Activated T-helper 2 cell treated with anti-CD3 and anti-CD28 coated beads, Interferon-gamma antibody, Interleukin-2, Interleukin-4, amounts not matched to agents 10 μg/mL and 5 μg/mL and 100 μg/mL, durations not matched to agents 14 hours and 24 hours and 36 hours (primary cell): ENCODE results near the gene RGS14. TPM values are rescaled to one million over a fixed set of nuclear protein-coding genes. Genes with fewer than 3 reads are reported as not detected.
A peak's percentile ranks its signal among the peaks of the same experiment; 100 is the strongest.

Experiments used
- DNase-seq: peaks from one replicate; pipeline ENCODE4 v3.0.0; 2021; ENCODE audit warnings: low spot score
- H3K27ac Mint-ChIP-seq: one replicate; pipeline ENCODE4 v1.8.0; 2021; ENCODE audit warnings: mixed read lengths
- H3K27me3 Mint-ChIP-seq: one replicate; pipeline ENCODE4 v1.8.0; 2021; ENCODE audit warnings: low read depth, mixed read lengths
- H3K36me3 Mint-ChIP-seq: one replicate; pipeline ENCODE4 v1.8.0; 2021; ENCODE audit warnings: low read depth, mixed read lengths
- H3K4me1 Mint-ChIP-seq: one replicate; pipeline ENCODE4 v1.8.0; 2021; ENCODE audit warnings: low read depth, mixed read lengths
- H3K4me3 Mint-ChIP-seq: one replicate; pipeline ENCODE4 v1.8.0; 2021; ENCODE audit warnings: low read depth, mild to moderate bottlenecking, moderate library complexity, mixed read lengths
- H3K9me3 Mint-ChIP-seq: one replicate; pipeline ENCODE4 v1.8.0; 2021; ENCODE audit warnings: mixed read lengths
- intact Hi-C: fragments of 100-400 bp; cut with micrococcal nuclease; formaldehyde crosslinking; loops from one replicate; pipeline ENCODE4 v1.15.1; 2023
- total RNA-seq: library from RNA; stranded (reverse); gene quantifications from 2 replicates; pipeline ENCODE4 v1.2.3, GENCODE V29; 2022

RGS14 gene
- total RNA-seq, 1 donor from 2014 or later: 36.2 TPM

DNA sequence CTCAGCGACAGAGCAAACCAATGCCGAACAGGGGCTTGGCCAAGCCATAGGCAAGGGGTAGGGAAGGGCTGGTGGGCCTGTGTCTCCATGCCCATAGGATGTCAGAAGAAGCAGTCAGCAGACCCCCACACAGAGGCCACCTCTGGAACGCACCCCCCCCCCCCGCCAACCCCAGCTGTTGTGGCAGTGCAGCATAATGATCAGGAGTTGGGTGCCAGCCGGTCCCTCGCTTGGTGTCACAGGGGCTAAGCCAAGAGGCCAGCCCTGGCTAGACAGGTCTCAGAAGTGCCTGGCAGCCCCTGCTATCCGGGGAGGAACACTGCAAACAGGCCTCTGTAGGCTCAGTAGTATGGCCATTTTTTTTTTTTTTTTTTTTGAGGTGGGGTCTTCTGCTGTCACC is 42.3 kb upstream of the RGS14 start:
- DNase-seq: no peak
- no peak overlapping the region for H3K4me3 Mint-ChIP-seq
- H3K4me1 Mint-ChIP-seq: peaks cover 35% of the 10 kb centered on the region

DNA sequence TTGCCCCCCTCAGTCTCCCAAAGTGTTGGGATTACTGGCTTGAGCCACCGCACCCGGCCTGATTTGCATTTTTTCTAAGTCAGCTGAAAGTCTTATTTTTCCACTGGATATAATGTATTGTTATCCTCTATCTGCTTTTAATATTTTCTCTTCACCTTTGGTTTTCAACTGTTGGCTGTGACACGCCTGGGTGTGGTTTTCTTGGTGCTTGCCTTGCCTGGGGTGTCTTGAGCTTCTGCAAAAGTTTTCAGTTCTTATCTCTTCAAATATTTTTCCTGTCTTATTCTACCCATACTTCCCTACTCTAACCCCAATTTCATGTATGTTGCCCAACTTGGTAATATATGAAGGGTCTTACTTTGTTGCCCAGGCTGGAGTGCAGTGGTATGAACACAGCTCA is 41.7 kb upstream of the RGS14 start:
- DNase-seq: no peak
- peaks cover 6% of the 10 kb centered on the region for H3K9me3 Mint-ChIP-seq
- H3K36me3 Mint-ChIP-seq: peaks cover 25% of the 10 kb centered on the region
- peaks cover 30% of the 10 kb centered on the region for H3K4me1 Mint-ChIP-seq
- H3K4me3 Mint-ChIP-seq: peak overlapping the region; percentile 6
- intact Hi-C loops: no loop called here
- peak overlapping the region; percentile 39 for H3K27ac Mint-ChIP-seq
- H3K27me3 Mint-ChIP-seq: no peaks in the 10 kb centered on the region

More for the DNA sequence above, 42.3 kb upstream of the RGS14 start:
- H3K27ac Mint-ChIP-seq: no peak overlapping the region
- H3K9me3 Mint-ChIP-seq: peaks cover 6% of the 10 kb centered on the region
- H3K27me3 Mint-ChIP-seq: no peaks in the 10 kb centered on the region
- H3K36me3 Mint-ChIP-seq: peaks cover 23% of the 10 kb centered on the region
- intact Hi-C loops: no loop called here

DNA sequence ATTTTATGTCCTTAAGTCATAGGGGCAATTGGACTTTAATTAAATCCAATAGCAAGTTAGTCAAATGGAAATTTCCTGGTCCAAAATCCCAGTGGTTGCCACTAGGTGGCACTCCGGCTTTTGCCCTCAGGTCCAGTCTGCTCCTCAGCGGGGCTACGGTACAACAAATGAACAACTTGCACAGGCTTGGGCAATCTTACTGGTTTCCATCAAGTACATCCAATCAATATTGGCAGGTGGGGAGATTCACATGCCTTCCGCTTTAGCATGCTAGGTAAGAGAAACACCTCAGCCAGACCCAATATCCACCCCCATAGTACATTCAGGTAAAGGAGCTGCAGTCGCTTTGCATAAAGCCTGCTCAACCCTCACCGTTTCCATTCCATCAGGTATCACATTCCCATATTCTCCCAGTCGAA is 39.8 kb upstream of the RGS14 start:
- H3K9me3 Mint-ChIP-seq: peaks cover 6% of the 10 kb centered on the region
- H3K4me3 Mint-ChIP-seq: no peak overlapping the region
- intact Hi-C loops: no loop called here
- peaks cover 32% of the 10 kb centered on the region for H3K4me1 Mint-ChIP-seq
- H3K36me3 Mint-ChIP-seq: peaks cover 32% of the 10 kb centered on the region
- H3K27me3 Mint-ChIP-seq: no peaks in the 10 kb centered on the region
- no peak overlapping the region for H3K27ac Mint-ChIP-seq
- DNase-seq: peak; percentile 61

DNA sequence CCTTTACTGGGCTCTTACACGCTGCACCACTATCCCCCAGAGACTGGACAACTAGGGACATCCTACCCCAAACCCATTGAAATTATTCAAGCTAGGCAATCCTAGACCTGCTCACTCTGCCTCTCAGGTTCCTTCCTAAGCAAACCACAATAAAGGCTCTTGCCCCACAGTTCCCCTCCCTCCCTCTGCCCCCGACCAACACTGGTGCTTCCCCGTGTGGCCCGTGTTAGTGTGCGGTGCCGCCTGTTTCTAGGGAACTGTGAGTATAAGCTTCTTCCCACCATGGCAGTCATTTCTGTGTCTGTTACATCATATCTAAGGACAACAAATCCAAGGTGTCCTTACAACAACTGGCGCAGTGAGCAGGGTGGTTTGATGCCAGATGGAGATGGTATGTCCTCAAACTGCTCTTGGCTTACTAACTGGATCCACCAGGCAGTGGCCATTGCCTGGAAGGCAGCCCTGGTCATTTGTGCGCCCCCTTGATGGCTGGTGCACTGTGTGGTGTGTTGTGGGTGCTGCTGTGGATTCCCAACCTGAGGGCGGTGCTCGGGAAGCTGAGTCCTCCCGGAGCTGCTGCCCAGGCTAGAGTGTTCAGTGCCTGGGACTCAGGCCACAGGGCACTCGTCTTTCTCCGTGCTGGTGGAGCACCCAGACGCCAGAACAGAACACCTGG is 37.7 kb upstream of the RGS14 start:
- intact Hi-C loops: no loop called here
- Mint-ChIP-seq H3K27ac (no peak overlapping the region), H3K36me3 (peaks cover 38% of the 10 kb centered on the region), H3K27me3 (no peaks in the 10 kb centered on the region), H3K9me3 (peaks cover 6% of the 10 kb centered on the region), H3K4me3 (no peak overlapping the region), H3K4me1 (peaks cover 34% of the 10 kb centered on the region)
- DNase-seq: no peak

DNA sequence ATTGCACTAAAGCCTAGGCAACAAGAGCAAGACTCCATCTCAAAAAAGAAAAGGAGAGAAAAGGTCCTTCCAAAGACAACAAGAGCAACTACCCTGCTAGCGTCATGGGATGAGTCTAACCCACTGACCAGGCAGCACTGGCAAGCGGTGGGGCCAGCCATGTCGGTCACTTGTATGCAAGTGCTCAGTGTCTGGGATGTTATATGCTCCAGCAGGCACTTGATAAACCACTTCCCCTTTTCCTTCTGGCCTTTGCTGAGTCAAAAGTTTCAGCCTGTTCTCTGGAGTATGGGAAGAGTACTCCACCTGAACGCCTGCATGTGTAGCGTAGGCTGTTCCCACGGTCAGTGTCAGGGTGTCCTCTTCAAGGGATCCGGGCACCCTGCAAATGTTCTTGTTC is 36.8 kb upstream of the RGS14 start:
- H3K4me1 Mint-ChIP-seq: peaks cover 33% of the 10 kb centered on the region
- H3K9me3 Mint-ChIP-seq: peaks cover 6% of the 10 kb centered on the region
- peaks cover 37% of the 10 kb centered on the region for H3K36me3 Mint-ChIP-seq
- intact Hi-C loops: no loop called here
- H3K4me3 Mint-ChIP-seq: no peak overlapping the region
- no peak for DNase-seq
- no peaks in the 10 kb centered on the region for H3K27me3 Mint-ChIP-seq
- no peak overlapping the region for H3K27ac Mint-ChIP-seq

DNA sequence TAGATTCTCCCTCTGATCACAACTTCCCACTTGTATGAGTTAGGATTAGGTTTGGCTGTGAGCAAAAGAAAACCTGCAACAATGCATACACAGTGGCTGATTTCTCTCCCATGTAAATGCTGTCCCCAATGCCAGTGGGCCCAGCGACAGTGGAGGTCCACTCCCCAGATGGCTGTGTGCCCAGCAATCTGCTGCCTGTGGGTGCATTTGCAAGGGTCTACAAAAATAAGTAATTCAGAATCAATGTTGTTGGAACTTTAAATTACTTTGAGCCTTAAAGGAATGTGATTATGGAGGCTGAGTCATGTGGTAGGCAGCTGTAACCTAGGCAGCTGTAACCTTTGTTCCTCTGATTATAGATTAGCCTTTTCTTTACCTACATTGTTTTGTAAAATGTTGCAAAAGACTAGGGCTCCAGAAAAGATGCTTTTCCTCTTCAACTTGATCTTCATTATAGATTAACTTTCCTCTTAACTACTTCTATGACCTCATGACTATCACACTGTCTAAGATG is 31.8 kb upstream of the RGS14 start:
- Mint-ChIP-seq H3K36me3 (peaks cover 28% of the 10 kb centered on the region), H3K27ac (no peak overlapping the region), H3K9me3 (no peaks in the 10 kb centered on the region), H3K4me1 (peaks cover 23% of the 10 kb centered on the region), H3K4me3 (no peak overlapping the region), H3K27me3 (no peaks in the 10 kb centered on the region)
- intact Hi-C loops: no loop called here
- no peak for DNase-seq

DNA sequence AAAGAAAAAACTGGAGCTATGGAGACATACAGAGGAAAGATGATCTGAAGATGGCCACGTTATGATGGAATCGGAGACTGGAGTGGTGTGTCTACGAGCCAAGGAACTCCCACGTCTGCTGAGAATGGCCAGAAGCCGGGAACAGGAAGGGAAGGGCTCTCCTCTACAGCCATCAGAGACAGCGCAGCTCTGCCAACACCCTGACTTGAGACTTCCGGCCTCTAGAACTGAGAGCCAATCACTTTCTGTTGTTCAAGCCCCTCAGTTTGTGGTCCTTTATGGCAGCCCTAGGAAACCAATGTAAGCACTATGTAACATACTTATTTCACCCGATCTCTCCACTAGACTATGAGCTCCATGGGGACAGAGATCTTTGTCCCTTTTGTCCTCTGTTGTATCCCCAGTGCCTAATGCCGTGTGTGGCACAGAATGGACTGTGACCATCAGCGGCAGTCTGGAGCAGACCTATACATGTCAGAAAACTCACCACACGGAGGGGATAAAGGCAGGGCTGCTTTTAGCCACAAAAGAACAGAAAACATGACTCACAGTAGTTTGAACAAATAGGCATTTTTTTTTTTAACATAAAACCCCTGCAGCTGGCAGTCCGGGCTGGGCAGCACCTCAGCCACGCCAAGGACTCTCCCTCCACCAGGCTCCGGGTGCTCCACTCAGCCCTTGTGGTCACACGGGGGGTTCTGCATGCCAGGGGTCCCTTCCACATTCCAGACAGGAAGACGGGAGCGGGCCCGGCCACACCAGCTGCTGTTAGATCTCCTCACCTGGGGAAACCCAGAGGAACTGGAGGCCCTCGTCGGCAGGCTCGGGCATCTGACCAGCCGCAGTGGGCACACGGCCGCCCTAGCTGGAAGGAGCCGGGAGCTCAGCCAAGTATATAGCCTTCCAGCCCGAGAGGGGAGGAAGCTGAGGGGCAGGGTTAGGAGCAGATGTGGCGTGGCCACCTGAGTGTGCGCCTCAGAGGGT is 29.9 kb upstream of the RGS14 start:
- Mint-ChIP-seq H3K4me1 (peaks cover 19% of the 10 kb centered on the region), H3K36me3 (peaks cover 32% of the 10 kb centered on the region), H3K27me3 (no peaks in the 10 kb centered on the region), H3K4me3 (no peak overlapping the region), H3K9me3 (no peaks in the 10 kb centered on the region), H3K27ac (peak overlapping the region; percentile 72)
- DNase-seq: no peak
- intact Hi-C loops: no loop called here

DNA sequence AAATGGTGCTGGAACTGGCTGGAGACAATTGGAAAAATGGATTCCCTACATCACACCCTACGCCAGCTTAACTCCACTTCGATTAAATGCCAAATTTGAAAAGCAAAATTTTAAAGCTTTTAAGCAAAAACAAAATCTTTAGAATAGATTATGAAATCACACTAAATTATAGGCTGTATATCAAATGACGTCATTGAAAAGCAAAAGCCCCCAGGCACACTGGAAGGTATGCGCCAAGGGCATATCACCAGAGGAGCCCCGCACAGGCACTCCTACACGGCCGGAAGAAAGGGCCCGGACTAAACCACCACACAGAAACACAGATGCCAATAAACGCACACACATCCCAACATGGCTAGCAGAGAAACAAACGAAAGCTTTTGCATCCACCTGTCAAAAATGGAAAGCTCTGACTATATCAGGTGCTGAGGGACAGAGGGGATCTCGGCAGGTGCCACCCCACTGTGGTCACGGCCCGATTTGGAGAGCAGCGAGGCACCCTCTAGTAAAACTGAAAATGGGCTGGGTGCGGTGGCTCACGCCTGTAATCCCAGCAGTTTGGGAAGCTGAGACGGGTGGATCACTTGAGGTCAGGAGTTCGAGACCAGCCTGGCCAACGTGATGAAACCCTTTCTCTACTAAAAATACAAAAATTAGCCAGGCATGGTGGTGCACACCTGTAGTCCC is 29.0 kb upstream of the RGS14 start:
- no peak for DNase-seq
- Mint-ChIP-seq H3K27ac (no peak overlapping the region), H3K27me3 (no peaks in the 10 kb centered on the region), H3K36me3 (peaks cover 38% of the 10 kb centered on the region), H3K9me3 (no peaks in the 10 kb centered on the region), H3K4me3 (no peak overlapping the region), H3K4me1 (peaks cover 13% of the 10 kb centered on the region)
- intact Hi-C loops: no loop called here

DNA sequence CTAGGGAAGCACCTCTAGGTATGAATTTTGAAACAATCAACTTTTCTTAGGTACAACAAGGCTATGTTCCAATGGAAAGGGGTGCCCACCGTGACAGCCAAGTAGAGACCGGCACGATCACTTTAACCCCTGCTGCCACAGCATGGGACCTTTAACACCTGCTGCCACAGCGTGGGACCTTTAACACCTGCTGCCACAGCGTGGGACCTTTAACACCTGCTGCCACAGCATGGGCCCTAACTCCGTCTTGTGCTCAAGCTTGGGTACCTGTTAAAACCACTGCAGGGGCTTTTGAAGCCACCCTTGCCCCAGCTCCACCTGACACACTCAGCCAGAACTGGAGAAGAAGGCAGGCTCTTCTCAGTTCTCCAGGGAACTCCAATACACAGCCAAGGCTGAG is 27.8 kb upstream of the RGS14 start:
- H3K36me3 Mint-ChIP-seq: peaks cover 45% of the 10 kb centered on the region

DNA sequence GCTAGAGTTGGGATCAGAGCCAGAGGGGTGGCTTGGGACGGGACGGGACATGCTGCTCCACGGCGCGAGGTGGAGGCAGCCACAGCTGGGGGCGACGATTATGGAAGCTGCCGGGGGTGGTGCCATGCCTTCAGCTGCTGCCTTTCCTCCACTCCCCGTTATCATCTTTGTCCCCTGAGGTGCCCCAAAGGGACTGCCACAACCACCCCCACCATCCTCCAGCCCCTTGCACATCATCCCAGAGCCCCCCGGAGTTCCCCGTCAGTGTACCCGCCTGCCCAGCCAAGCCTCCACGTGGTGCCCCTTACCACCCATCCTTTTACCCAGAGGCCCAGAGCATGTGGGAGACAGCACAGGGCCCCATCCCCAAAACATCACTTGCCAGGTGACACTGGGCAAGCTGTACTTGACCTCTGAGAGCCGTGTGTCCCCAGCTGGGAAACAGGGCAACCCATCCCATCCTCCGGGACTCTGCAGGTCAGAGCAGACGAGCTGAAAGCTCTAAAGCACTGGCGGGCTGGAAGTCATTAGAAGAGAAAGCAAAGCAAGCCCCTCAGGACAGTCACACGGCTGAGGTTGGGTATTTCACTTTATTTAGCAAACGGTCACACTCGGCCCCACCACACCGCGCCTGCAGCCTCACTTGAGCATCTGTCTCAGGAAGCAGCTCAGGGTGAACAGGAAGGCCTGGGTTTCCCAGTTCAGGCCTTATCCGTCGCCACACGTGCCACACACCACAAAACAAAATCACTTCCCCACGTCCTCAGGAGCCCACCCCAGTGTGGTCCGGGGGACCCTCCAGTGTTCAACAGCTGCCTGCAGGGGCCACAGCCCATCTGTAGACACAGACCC is 26.5 kb upstream of the RGS14 start:
- Mint-ChIP-seq H3K4me1 (peaks cover 5% of the 10 kb centered on the region), H3K4me3 (no peak overlapping the region), H3K27ac (no peak overlapping the region), H3K27me3 (no peaks in the 10 kb centered on the region), H3K36me3 (peaks cover 59% of the 10 kb centered on the region), H3K9me3 (no peaks in the 10 kb centered on the region)
- intact Hi-C loops: no loop called here
- DNase-seq: no peak

More for the DNA sequence above, 27.8 kb upstream of the RGS14 start:
- intact Hi-C loops: no loop called here
- no peak overlapping the region for H3K27ac Mint-ChIP-seq
- H3K4me1 Mint-ChIP-seq: peaks cover 9% of the 10 kb centered on the region
- no peak for DNase-seq
- H3K9me3 Mint-ChIP-seq: no peaks in the 10 kb centered on the region
- no peak overlapping the region for H3K4me3 Mint-ChIP-seq
- no peaks in the 10 kb centered on the region for H3K27me3 Mint-ChIP-seq

DNA sequence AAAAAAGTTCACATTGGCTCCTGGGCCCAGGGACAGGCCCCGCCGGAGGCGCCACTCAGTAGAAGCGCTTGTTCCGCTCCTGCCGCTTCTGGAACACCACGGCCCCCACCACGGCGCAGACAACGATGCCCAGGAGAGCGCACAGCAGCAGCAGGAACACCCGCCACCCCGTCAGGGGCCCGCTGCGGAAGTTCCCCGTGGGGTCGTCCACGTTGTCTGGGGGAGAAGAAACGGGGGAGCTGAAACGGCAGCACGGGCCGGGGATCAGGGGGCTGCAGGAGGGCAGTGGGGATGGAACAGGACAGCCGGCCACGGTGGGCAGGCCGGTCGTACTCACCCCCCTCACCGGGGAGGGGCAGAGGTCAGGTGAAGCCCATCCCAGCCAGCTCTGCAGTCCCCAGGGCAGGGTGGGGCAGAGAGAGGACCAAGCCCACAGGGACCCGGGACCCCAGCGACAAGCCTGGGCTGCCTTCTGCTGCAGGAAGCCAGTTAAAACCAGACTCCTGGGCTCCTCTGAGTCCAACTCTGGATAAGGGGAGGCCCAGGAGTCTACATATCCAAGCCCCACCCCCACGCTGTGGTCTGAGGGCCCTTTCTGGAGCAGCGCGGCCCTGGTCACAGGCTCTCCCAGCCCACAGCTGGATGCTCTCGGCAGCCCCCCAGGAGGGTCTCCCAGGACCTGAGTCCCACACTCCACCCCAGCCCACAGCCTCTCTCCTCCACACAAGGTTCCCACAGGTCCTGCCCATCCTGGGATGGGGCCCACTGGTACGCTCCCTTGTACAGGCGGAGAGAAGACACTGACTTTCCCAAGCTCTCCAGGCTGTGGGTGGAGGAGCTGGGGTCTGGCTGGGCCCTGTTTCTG is 25.5 kb upstream of the RGS14 start:
- no peak overlapping the region for H3K4me3 Mint-ChIP-seq
- peaks cover 63% of the 10 kb centered on the region for H3K36me3 Mint-ChIP-seq
- no peak overlapping the region for H3K27ac Mint-ChIP-seq
- H3K4me1 Mint-ChIP-seq: peaks cover 5% of the 10 kb centered on the region
- DNase-seq: no peak
- no peaks in the 10 kb centered on the region for H3K27me3 Mint-ChIP-seq
- intact Hi-C loops: no loop called here
- no peaks in the 10 kb centered on the region for H3K9me3 Mint-ChIP-seq
